DMS114 treated with DMSO at 0.1 percent for 48 hours (cell line): Measurements from ENCODE around the gene ZNF536.
"Not testable (repeated sequence)": the region's sequence is repeated elsewhere in the genome, so short reads cannot be mapped to it uniquely, and the experiment has no call there.

Experiments
- DNase-seq: peaks from one replicate; lab custom pipeline; 2025; ENCODE audit not compliant: unreplicated experiment; lab: John Stamatoyannopoulos, UW

The ZNF536 gene

GRCh38 chr19:30387311-30388115 lies 15.3 kb downstream of the ZNF536 start:
- no peak for DNase-seq

GRCh38 chr19:30388327-30388726 lies 16.1 kb downstream of the ZNF536 start:
- DNase-seq = no peak

DNA sequence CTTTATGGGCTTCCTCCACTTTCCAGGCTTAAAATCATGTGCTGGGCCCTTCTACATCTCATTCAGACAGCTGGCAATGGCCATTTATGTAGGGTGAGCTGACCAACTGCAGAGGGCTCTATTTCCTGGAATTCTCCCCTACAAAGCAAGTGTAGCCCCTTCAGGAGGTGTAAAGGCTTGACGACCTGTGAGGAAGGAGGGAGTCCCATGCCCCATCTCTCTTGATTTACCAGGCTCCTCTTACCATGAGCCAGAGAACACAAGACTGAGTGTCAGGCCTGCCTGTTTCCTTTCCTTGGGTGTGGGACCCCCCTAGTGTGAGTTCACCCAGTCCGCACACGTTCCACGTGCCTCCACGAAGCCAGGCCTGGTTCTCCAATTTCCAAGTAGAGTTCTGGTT lies 16.6 kb downstream of the ZNF536 start:
- DNase-seq = no peak

GRCh38 chr19:30390356-30390988 lies 18.3 kb downstream of the ZNF536 start:
- no peak for DNase-seq

GRCh38 chr19:30391052-30391451 lies 18.9 kb downstream of the ZNF536 start:
- no peak for DNase-seq

GRCh38 chr19:30391554-30392551 lies 19.7 kb downstream of the ZNF536 start:
- DNase-seq = no peak

DNA sequence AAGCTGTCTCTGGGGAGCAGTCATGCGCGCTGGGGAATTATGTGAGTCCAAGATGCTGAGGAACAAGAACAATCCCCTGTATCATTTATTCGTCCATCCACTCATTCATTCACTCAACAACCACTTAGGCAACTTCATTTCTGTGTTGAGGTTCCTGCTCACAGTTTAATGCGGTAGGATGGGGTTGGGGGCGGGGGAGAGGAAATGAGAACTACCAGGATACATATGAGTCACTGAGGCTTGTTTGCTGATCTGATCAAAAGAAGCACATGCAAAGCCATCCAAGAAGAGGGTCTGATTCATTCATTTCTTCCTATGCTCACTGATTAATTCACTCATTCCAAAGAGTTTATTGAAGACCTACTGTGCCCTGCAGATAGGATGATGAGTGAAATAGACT lies 20.9 kb downstream of the ZNF536 start:
- DNase-seq = no peak

DNA sequence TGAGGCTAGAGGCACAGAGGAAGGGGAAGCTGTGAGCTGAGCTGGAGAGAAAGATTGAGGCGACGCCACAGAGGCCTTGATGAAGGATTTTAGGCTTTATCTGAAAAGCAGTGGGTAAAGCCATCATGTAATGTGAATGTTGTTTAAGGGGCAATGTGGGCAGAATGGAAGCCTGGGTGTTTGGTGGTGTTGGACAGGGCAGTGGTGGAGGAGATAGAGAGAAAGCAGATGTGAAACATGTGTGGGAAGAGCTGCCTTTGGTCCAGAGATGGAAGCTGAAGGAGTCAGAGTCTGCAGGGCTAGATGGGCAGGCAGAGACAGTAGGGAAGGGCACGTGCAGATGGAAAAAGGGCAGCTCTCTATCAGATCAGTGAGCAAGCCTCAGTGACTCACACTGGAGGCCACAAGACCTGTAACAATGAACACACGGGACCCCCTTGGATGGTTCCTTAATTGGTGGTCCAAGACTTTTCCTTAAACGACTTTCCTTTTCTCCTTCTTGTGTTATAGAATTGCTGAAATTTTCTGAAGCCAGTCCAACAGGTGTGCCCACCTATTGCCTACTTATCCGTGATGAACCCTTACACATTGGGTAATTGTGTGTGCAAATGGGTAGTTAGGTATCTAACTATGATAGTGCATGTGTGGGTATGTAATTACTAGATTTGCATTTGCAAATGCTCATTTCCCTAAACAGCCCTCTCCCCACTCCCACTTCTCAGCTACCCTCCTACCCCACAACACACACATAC lies 21.7 kb downstream of the ZNF536 start:
- DNase-seq = no peak

GRCh38 chr19:30394481-30395151 lies 22.4 kb downstream of the ZNF536 start:
- no peak for DNase-seq

DNA sequence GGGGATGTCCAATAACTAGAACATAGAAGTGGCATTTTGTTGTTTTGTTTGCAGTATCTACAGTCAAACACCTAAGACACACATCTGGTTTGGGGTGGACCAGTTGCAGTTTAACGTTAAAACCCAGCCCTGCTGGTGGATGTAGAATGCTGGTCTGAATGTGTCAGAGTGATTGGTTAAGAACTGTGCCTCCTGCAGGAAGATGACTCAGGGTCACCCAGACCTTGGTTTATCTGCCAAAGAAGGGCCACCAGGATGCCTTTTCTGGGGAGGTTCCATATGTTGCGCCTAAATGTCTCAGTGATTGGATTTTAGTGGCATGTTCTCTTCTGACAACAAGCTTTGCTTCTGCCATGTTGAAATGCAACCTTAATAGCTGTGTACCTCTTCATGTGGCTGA lies 23.1 kb downstream of the ZNF536 start:
- no peak for DNase-seq

- not testable (repeated sequence) for DNase-seq
These were observed 26.4 kb downstream of the ZNF536 start for GRCh38 chr19:30398539-30398938.

- no peak for DNase-seq
These were observed 29.8 kb downstream of the ZNF536 start for GRCh38 chr19:30401956-30402355.

GRCh38 chr19:30402436-30403202 lies 30.4 kb downstream of the ZNF536 start:
- DNase-seq = no peak

- DNase-seq = no peak
These were observed 31.2 kb downstream of the ZNF536 start for GRCh38 chr19:30403203-30403985.

DNA sequence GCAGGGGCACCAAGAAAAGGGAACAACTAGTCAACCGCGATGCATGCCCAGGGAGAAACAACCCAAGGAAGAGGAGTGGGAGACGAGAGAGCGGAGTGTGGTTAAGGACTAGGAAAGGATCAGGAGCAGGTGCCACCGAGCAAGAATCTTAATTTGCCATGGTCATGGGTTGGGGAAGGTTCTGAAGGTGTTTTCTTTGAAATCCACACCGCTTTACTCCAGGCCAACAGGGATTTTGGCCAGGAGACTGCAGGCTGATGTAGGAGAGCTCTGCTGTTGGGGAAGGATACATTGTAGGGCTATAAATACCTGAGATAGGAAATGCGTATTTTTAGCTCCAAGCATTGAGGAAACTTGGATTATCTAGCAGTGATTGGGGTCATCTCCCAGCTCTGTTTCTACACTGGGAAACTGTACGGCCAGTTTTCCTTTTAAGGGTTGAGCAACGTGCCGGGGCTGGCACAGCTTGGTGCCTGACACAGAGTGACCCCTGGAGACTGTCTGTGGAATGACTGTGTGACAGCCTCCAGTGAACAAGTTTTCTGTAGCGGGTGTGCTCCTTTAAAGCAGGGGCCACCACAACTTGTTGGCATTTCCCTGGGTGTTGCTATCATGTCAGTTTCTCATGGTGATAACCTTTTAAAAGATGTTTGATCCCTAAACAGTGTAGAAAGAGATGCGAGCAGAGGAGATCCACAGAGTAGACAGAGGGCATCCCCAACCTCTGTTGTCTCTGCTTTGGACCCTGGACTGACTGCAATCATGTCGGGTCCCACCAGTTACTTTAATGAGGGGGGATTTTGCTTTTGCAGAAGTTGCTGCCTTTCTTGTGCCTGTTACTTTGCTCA lies 34.3 kb downstream of the ZNF536 start:
- no peak for DNase-seq

DNA sequence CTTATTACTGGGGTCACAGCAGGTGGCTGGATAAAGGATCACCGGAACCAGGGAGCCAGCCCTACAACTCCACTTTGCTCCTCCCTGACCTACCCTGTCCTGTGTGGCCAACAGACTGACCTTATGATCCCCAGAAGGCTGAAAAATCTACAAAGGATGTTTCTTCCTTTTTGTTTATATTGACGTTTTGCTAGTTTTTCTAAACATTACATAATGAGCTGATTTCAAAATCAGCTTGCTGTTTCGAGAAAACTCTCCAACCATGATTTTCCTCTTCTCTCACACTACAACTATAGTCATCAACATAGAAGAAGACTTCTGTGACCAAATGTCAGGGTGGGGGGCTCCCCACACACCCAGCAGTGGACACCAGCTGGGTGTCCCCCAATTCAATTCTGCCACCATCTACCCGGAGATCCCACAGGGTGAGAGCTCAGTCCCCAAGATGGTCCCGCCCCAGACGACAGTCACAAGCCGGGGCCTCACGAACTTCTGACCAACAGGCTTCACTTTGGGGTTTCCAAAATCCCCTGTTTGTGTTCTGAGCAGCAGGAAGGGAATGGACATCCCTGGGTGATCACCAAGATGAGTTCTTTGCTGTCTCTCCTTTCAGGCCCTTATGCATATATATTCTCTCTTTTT lies 35.0 kb downstream of the ZNF536 start:
- DNase-seq = no peak

GRCh38 chr19:30408734-30409301 lies 36.6 kb downstream of the ZNF536 start:
- DNase-seq = no peak
